Activated CD4-positive, alpha-beta memory T cell treated with anti-CD3 and anti-CD28 coated beads, Interleukin-2, amount 10 ng/mL, durations not matched to agents 7 days and 5 days (primary cell): Measurements from ENCODE around the gene XPOT. TPM values are rescaled to one million over a fixed set of nuclear protein-coding genes. Genes with fewer than 3 reads are reported as not detected.
"Not testable (repeated sequence)": the region's sequence is repeated elsewhere in the genome, so short reads cannot be mapped to it uniquely, and the experiment has no call there.

Experiments used
- CTCF ChIA-PET: fragments of 350-600 bp; sonication (Branson Sonifier 250); formaldehyde crosslinking; loops from one replicate; lab custom pipeline; 2021; ENCODE audit warnings: antibody characterized with exemption, inconsistent platforms; lab: Charles Lee
- POLR2A ChIA-PET: fragments of 350-600 bp; sonication (Branson Sonifier 250); formaldehyde crosslinking; loops from one replicate; lab custom pipeline; 2021; ENCODE audit warnings: antibody characterized with exemption; lab: Charles Lee
- DNase-seq: peaks from one replicate; pipeline ENCODE4 v3.0.0-alpha.2; 2020
- H3K27ac Mint-ChIP-seq: one replicate; pipeline ENCODE4 v1.8.0; 2021; ENCODE audit warnings: mild to moderate bottlenecking, mixed read lengths
- H3K27me3 Mint-ChIP-seq: one replicate; pipeline ENCODE4 v1.8.0; 2021; ENCODE audit warnings: mixed read lengths
- H3K36me3 Mint-ChIP-seq: one replicate; pipeline ENCODE4 v1.8.0; 2021; ENCODE audit warnings: low read depth, mixed read lengths
- H3K4me1 Mint-ChIP-seq: one replicate; pipeline ENCODE4 v1.8.0; 2021; ENCODE audit warnings: mixed read lengths
- H3K4me3 Mint-ChIP-seq: one replicate; pipeline ENCODE4 v1.8.0; 2021; ENCODE audit warnings: mild to moderate bottlenecking, mixed read lengths
- H3K9me3 Mint-ChIP-seq: one replicate; pipeline ENCODE4 v1.8.0; 2021; ENCODE audit warnings: mixed read lengths
- total RNA-seq, 2 experiments: library from RNA; stranded (reverse); gene quantifications; one replicate each; pipeline ENCODE4 v1.2.3, GENCODE V29; 2021

Gene XPOT
- total RNA-seq: 100 to 1,000 TPM; 119 to 122 TPM

GRCh38 chr12:64403707-64404469 lies at the start of gene XPOT:
XPOT (plus strand) TSS chr12:64404392; CDS start chr12:64410036, 5,644 bp downstream.
- peaks cover 15% of the 10 kb centered on the region for H3K36me3 Mint-ChIP-seq
- peaks cover 56% of the 10 kb centered on the region for H3K4me1 Mint-ChIP-seq
- peak within 1 kb of the TSS; percentile 97 for H3K27ac Mint-ChIP-seq
- CTCF ChIA-PET: interaction anchor here (1.6 kb wide), 1 partner anchor 13 kb away, joined by 3 read pairs; the partner anchor contains the start of gene C12orf56
- POLR2A ChIA-PET: interaction anchor here (0.7 to 2.1 kb wide), 15 partner anchors 8 to 626 kb away, joined by 3 to 11 read pairs (median 3); partner anchors contain the start of genes C12orf56 and KICS2
- DNase-seq: peak; percentile 95
- peak within 1 kb of the TSS; percentile 98 for H3K4me3 Mint-ChIP-seq
- H3K9me3 Mint-ChIP-seq: no peaks in the 10 kb centered on the region
- no peaks in the 10 kb centered on the region for H3K27me3 Mint-ChIP-seq

GRCh38 chr12:64356209-64356608 lies 48.0 kb upstream of the XPOT start:
- H3K36me3 Mint-ChIP-seq, DNase-seq, POLR2A ChIA-PET, H3K9me3 Mint-ChIP-seq, H3K27ac Mint-ChIP-seq, H3K27me3 Mint-ChIP-seq, H3K4me1 Mint-ChIP-seq, H3K4me3 Mint-ChIP-seq: not testable (repeated sequence)
- CTCF ChIA-PET: interaction anchor here (0.7 to 1.1 kb wide), 2 partner anchors 29 to 34 kb away, joined by 3 to 4 read pairs; partner anchors contain the start of gene C12orf56

- H3K36me3 Mint-ChIP-seq, CTCF ChIA-PET, POLR2A ChIA-PET, H3K4me1 Mint-ChIP-seq, H3K9me3 Mint-ChIP-seq, H3K27ac Mint-ChIP-seq, DNase-seq, H3K4me3 Mint-ChIP-seq, H3K27me3 Mint-ChIP-seq: not testable (repeated sequence)
These were observed 43.0 kb upstream of the XPOT start for GRCh38 chr12:64361173-64361572.

- no peaks in the 10 kb centered on the region for H3K36me3 Mint-ChIP-seq
- POLR2A ChIA-PET: no interaction called here
These were observed 41.4 kb upstream of the XPOT start for GRCh38 chr12:64362721-64363305.

GRCh38 chr12:64383675-64384074 lies 20.5 kb upstream of the XPOT start:
- no peak for DNase-seq
- H3K36me3 Mint-ChIP-seq: peaks cover 8% of the 10 kb centered on the region
- CTCF ChIA-PET: no interaction called here
- POLR2A ChIA-PET: no interaction called here
- H3K4me3 Mint-ChIP-seq: no peak overlapping the region
- no peaks in the 10 kb centered on the region for H3K27me3 Mint-ChIP-seq
- peaks cover 11% of the 10 kb centered on the region for H3K9me3 Mint-ChIP-seq
- H3K27ac Mint-ChIP-seq: no peak overlapping the region
- H3K4me1 Mint-ChIP-seq: peaks cover 40% of the 10 kb centered on the region

More at GRCh38 chr12:64362721-64363305, 41.4 kb upstream of the XPOT start:
- DNase-seq: no peak
- H3K27me3 Mint-ChIP-seq: no peaks in the 10 kb centered on the region
- H3K4me1 Mint-ChIP-seq: no peaks in the 10 kb centered on the region
- no peak overlapping the region for H3K4me3 Mint-ChIP-seq
- CTCF ChIA-PET: no interaction called here
- no peaks in the 10 kb centered on the region for H3K9me3 Mint-ChIP-seq
- no peak overlapping the region for H3K27ac Mint-ChIP-seq

GRCh38 chr12:64385019-64385418 lies 19.2 kb upstream of the XPOT start:
- Mint-ChIP-seq H3K4me1 (peaks cover 43% of the 10 kb centered on the region), H3K4me3 (no peak overlapping the region), H3K27ac (peak overlapping the region; percentile 96), H3K9me3 (peaks cover 11% of the 10 kb centered on the region), H3K36me3 (peaks cover 8% of the 10 kb centered on the region), H3K27me3 (peaks cover 5% of the 10 kb centered on the region)
- ChIA-PET POLR2A (interaction anchor here (0.7 to 1.3 kb wide), 2 partner anchors 15 to 74 kb away, joined by 3 to 5 read pairs; no protein-coding TSS in a partner anchor), CTCF (interaction anchor here (1.0 kb wide), 1 partner anchor 128 kb away, joined by 7 read pairs; no protein-coding TSS in a partner anchor)
- DNase-seq: no peak

GRCh38 chr12:64385468-64385867 lies 18.7 kb upstream of the XPOT start:
- CTCF ChIA-PET: interaction anchor here (1.0 kb wide), 1 partner anchor 128 kb away, joined by 7 read pairs; no protein-coding TSS in a partner anchor
- Mint-ChIP-seq H3K4me1 (peaks cover 42% of the 10 kb centered on the region), H3K27me3 (peaks cover 5% of the 10 kb centered on the region), H3K27ac (peak overlapping the region; percentile 96), H3K36me3 (peaks cover 6% of the 10 kb centered on the region), H3K9me3 (peaks cover 6% of the 10 kb centered on the region), H3K4me3 (peak overlapping the region; percentile 21)
- DNase-seq: peak; percentile 32
- POLR2A ChIA-PET: interaction anchor here (0.6 to 1.3 kb wide), 3 partner anchors 15 to 19 kb away, joined by 3 to 5 read pairs (median 3); partner anchors contain the start of gene XPOT

- DNase-seq: no peak
- Mint-ChIP-seq H3K4me3 (no peak overlapping the region), H3K27ac (no peak overlapping the region), H3K27me3 (peaks cover 19% of the 10 kb centered on the region), H3K9me3 (no peaks in the 10 kb centered on the region), H3K4me1 (peaks cover 39% of the 10 kb centered on the region), H3K36me3 (no peaks in the 10 kb centered on the region)
- ChIA-PET CTCF (no interaction called here), POLR2A (interaction anchor here (2.7 kb wide), 1 partner anchor 12 kb away, joined by 7 read pairs; no protein-coding TSS in a partner anchor)
These were observed 16.9 kb upstream of the XPOT start for GRCh38 chr12:64387197-64387816.

- Mint-ChIP-seq H3K36me3 (no peaks in the 10 kb centered on the region), H3K9me3 (no peaks in the 10 kb centered on the region), H3K27me3 (peaks cover 21% of the 10 kb centered on the region), H3K4me1 (peaks cover 36% of the 10 kb centered on the region), H3K27ac (no peak overlapping the region), H3K4me3 (no peak overlapping the region)
- ChIA-PET CTCF (interaction anchor here (1.0 to 1.1 kb wide), 2 partner anchors 9 to 132 kb away, joined by 3 read pairs; no protein-coding TSS in a partner anchor), POLR2A (interaction anchor here (0.9 to 2.7 kb wide), 3 partner anchors 11 to 17 kb away, joined by 3 to 7 read pairs (median 3); partner anchors contain the start of gene XPOT)
- DNase-seq: no peak
These were observed 15.0 kb upstream of the XPOT start for GRCh38 chr12:64389154-64389553.

GRCh38 chr12:64390275-64390851 lies 13.8 kb upstream of the XPOT start, which contains the start of gene C12orf56:
C12orf56 (minus strand) TSS chr12:64390758; CDS start chr12:64390565, 193 bp downstream.
- Mint-ChIP-seq H3K9me3 (no peaks in the 10 kb centered on the region), H3K36me3 (no peaks in the 10 kb centered on the region), H3K27me3 (peaks cover 21% of the 10 kb centered on the region), H3K27ac (no peak within 1 kb of the TSS), H3K4me1 (peaks cover 24% of the 10 kb centered on the region), H3K4me3 (peak within 1 kb of the TSS; percentile 66)
- ChIA-PET POLR2A (interaction anchor here (1.2 to 1.4 kb wide), 2 partner anchors 13 to 16 kb away, joined by 3 to 10 read pairs; partner anchors contain the start of gene XPOT), CTCF (interaction anchor here (0.6 to 1.6 kb wide), 6 partner anchors 10 to 319 kb away, joined by 3 to 5 read pairs (median 3); partner anchors contain the start of gene XPOT)
- DNase-seq: peak; percentile 40

GRCh38 chr12:64392221-64392620 lies 12.0 kb upstream of the XPOT start:
- Mint-ChIP-seq H3K4me3 (no peak overlapping the region), H3K4me1 (peaks cover 13% of the 10 kb centered on the region), H3K36me3 (no peaks in the 10 kb centered on the region), H3K27me3 (peaks cover 21% of the 10 kb centered on the region), H3K9me3 (no peaks in the 10 kb centered on the region), H3K27ac (no peak overlapping the region)
- no peak for DNase-seq
- POLR2A ChIA-PET: no interaction called here
- CTCF ChIA-PET: no interaction called here

GRCh38 chr12:64395739-64396138 lies 8.5 kb upstream of the XPOT start:
- peaks cover 20% of the 10 kb centered on the region for H3K4me1 Mint-ChIP-seq
- peaks cover 14% of the 10 kb centered on the region for H3K27me3 Mint-ChIP-seq
- H3K27ac Mint-ChIP-seq: no peak overlapping the region
- POLR2A ChIA-PET: no interaction called here
- CTCF ChIA-PET: no interaction called here
- no peaks in the 10 kb centered on the region for H3K9me3 Mint-ChIP-seq
- no peak overlapping the region for H3K4me3 Mint-ChIP-seq
- H3K36me3 Mint-ChIP-seq: no peaks in the 10 kb centered on the region
- no peak for DNase-seq
